T-helper 2 cell treated with Interferon-gamma antibody and Interleukin-4, amounts not matched to agents 5 μg/mL and 100 μg/mL, for 36 hours (primary cell): ENCODE results near the gene DNAAF3.

Experiments
- DNase-seq: peaks from one replicate; pipeline ENCODE4 v3.0.0; 2021; ENCODE audit warnings: low spot score
- H3K27ac Mint-ChIP-seq: one replicate; pipeline ENCODE4 v1.8.0; 2021; ENCODE audit warnings: mild to moderate bottlenecking, mixed read lengths
- H3K27me3 Mint-ChIP-seq: one replicate; pipeline ENCODE4 v1.8.0; 2021; ENCODE audit warnings: low read depth, mixed read lengths
- H3K36me3 Mint-ChIP-seq: one replicate; pipeline ENCODE4 v1.8.0; 2021; ENCODE audit warnings: low read depth, mixed read lengths
- H3K4me1 Mint-ChIP-seq: one replicate; pipeline ENCODE4 v1.8.0; 2021; ENCODE audit warnings: low read depth, mixed read lengths
- H3K4me3 Mint-ChIP-seq: one replicate; pipeline ENCODE4 v1.8.0; 2022; ENCODE audit warnings: mild to moderate bottlenecking, moderate library complexity, mixed read lengths
- H3K9me3 Mint-ChIP-seq: one replicate; pipeline ENCODE4 v1.8.0; 2021; ENCODE audit warnings: mixed read lengths

Gene DNAAF3

GRCh38 chr19:55152017-55152416 lies 14.4 kb downstream of the DNAAF3 start:
- H3K4me3 Mint-ChIP-seq, result no peak overlapping the region
- H3K4me1 Mint-ChIP-seq, result peaks cover 17% of the 10 kb centered on the region
- DNase-seq, result no peak
- H3K27ac Mint-ChIP-seq, result peak overlapping the region; percentile 65
- H3K9me3 Mint-ChIP-seq, result peaks cover 10% of the 10 kb centered on the region
- no peaks in the 10 kb centered on the region for H3K36me3 Mint-ChIP-seq
- peaks cover 28% of the 10 kb centered on the region for H3K27me3 Mint-ChIP-seq

- peaks cover 33% of the 10 kb centered on the region for H3K27me3 Mint-ChIP-seq
- H3K4me1 Mint-ChIP-seq, result peaks cover 18% of the 10 kb centered on the region
- no peak within 1 kb of the TSS for H3K27ac Mint-ChIP-seq
- H3K9me3 Mint-ChIP-seq, result peaks cover 10% of the 10 kb centered on the region
- no peak within 1 kb of the TSS for H3K4me3 Mint-ChIP-seq
- no peak for DNase-seq
- no peaks in the 10 kb centered on the region for H3K36me3 Mint-ChIP-seq
Observed at GRCh38 chr19:55149078-55150003, 17.1 kb downstream of the DNAAF3 start, which contains the start of gene TNNT1. TSS of gene TNNT1 (minus strand) at chr19:55149206. CDS start at chr19:55147157, 2,049 bp downstream.

- Mint-ChIP-seq H3K9me3 (peaks cover 10% of the 10 kb centered on the region), H3K36me3 (no peaks in the 10 kb centered on the region), H3K4me3 (no peak overlapping the region), H3K27me3 (peaks cover 42% of the 10 kb centered on the region), H3K4me1 (peaks cover 10% of the 10 kb centered on the region), H3K27ac (no peak overlapping the region)
- no peak for DNase-seq
Observed at GRCh38 chr19:55147545-55148251, 18.7 kb downstream of the DNAAF3 start.

- H3K4me3 Mint-ChIP-seq, result no peak overlapping the region
Observed at GRCh38 chr19:55146705-55147273, 19.6 kb downstream of the DNAAF3 start.

GRCh38 chr19:55146078-55146704 lies 20.2 kb downstream of the DNAAF3 start:
- peaks cover 45% of the 10 kb centered on the region for H3K27me3 Mint-ChIP-seq
- no peak overlapping the region for H3K27ac Mint-ChIP-seq
- no peak overlapping the region for H3K4me3 Mint-ChIP-seq
- no peak for DNase-seq
- no peaks in the 10 kb centered on the region for H3K36me3 Mint-ChIP-seq
- no peaks in the 10 kb centered on the region for H3K9me3 Mint-ChIP-seq
- peaks cover 5% of the 10 kb centered on the region for H3K4me1 Mint-ChIP-seq

More at GRCh38 chr19:55146705-55147273, 19.6 kb downstream of the DNAAF3 start:
- peaks cover 4% of the 10 kb centered on the region for H3K9me3 Mint-ChIP-seq
- DNase-seq, result no peak
- no peaks in the 10 kb centered on the region for H3K36me3 Mint-ChIP-seq
- peaks cover 43% of the 10 kb centered on the region for H3K27me3 Mint-ChIP-seq
- peaks cover 5% of the 10 kb centered on the region for H3K4me1 Mint-ChIP-seq
- H3K27ac Mint-ChIP-seq, result no peak overlapping the region

- peaks cover 7% of the 10 kb centered on the region for H3K4me1 Mint-ChIP-seq
- no peak overlapping the region for H3K27ac Mint-ChIP-seq
- no peak for DNase-seq
- H3K9me3 Mint-ChIP-seq, result no peaks in the 10 kb centered on the region
- no peak overlapping the region for H3K4me3 Mint-ChIP-seq
- no peaks in the 10 kb centered on the region for H3K36me3 Mint-ChIP-seq
- H3K27me3 Mint-ChIP-seq, result peaks cover 45% of the 10 kb centered on the region
Observed at GRCh38 chr19:55145232-55145631, 21.2 kb downstream of the DNAAF3 start.

- Mint-ChIP-seq H3K27ac (no peak overlapping the region), H3K4me3 (no peak overlapping the region), H3K27me3 (peaks cover 28% of the 10 kb centered on the region), H3K4me1 (peaks cover 5% of the 10 kb centered on the region), H3K9me3 (no peaks in the 10 kb centered on the region), H3K36me3 (no peaks in the 10 kb centered on the region)
- no peak for DNase-seq
Observed at GRCh38 chr19:55141696-55142095, 24.7 kb downstream of the DNAAF3 start.

DNA sequence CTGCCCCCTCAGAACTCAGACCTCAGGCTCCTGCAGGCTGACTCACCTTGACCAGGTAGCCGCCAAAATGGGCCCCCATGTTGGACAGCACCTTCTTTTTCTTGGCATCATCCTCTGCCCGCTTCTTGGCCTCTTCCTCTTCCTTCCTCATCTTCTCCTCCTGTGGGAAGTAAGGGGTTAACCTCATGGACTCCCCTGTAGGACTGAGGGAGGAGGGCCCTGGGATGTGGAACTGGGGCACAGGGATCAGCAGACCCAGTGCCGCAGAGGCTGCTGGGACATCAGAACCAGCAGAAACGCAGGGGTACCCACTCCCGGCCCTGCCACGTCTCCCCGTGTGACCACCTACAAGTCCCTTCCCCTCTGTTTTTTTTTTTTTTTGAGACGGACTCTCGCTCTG lies 28.5 kb downstream of the DNAAF3 start:
- no peak for DNase-seq

DNA sequence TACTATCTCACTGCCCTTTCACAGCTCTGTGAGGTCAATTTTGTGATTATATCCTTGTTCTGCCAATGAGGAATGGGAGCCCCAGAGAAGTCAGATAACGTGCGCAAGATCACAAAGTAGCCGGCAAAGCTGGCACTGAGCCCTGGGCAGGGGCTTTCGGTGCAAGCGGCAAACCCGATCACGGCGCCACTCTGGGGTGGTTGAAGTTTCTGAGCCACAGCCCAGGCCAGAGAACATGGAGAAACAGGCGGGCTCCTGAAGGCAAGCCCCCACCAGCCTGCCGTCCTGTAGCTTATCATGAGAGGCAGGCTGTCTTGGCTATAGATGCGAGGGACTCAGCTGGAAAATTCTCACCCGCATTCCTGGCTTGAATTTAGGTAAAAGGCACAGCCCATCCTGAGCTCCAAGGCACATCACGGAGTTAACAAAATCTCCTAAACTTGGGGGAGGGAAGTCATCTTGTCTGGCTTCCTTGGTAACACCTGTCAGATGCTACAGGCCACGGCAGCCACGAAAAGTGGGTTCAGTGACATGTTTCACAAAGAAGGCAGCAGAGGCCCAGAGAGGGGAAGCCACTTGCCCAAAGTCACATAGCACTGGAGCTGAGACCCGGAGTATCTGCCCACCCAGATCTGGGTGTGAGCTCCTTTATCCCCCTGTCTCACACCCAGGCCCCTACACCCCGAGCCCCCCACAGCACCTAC lies 29.9 kb downstream of the DNAAF3 start:
- Mint-ChIP-seq H3K27me3 (peaks cover 12% of the 10 kb centered on the region), H3K27ac (no peak overlapping the region)

More for the DNA sequence above, 28.5 kb downstream of the DNAAF3 start:
- no peaks in the 10 kb centered on the region for H3K9me3 Mint-ChIP-seq
- peaks cover 2% of the 10 kb centered on the region for H3K4me1 Mint-ChIP-seq
- peaks cover 9% of the 10 kb centered on the region for H3K27me3 Mint-ChIP-seq
- H3K36me3 Mint-ChIP-seq, result no peaks in the 10 kb centered on the region
- H3K27ac Mint-ChIP-seq, result no peak overlapping the region
- H3K4me3 Mint-ChIP-seq, result no peak overlapping the region

DNA sequence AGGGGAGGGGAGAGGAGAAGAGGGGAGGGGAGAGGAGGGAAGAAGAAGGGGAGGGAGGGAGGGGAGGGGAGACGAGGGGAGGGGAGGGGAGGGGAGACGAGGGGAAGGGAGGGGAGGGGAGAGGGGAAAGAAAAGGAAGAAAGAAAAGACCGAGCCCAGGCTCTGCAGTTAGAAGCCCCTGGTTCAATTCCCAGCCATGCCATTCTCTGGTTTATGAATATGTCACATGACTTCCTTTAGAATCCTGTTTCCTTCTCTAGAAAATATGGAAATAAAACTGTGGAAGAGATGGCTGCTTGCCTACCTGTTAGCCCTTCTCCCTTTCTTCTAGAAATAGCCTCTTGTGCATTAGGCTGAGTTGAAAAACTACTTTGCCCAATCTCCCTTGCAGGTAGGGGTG lies 31.7 kb downstream of the DNAAF3 start:
- Mint-ChIP-seq H3K36me3 (no peaks in the 10 kb centered on the region), H3K4me3 (no peak overlapping the region), H3K9me3 (no peaks in the 10 kb centered on the region), H3K27ac (no peak overlapping the region), H3K4me1 (no peaks in the 10 kb centered on the region), H3K27me3 (peaks cover 13% of the 10 kb centered on the region)
- DNase-seq, result no peak

More for the DNA sequence above, 29.9 kb downstream of the DNAAF3 start:
- DNase-seq, result no peak
- Mint-ChIP-seq H3K4me1 (peaks cover 2% of the 10 kb centered on the region), H3K9me3 (no peaks in the 10 kb centered on the region), H3K36me3 (no peaks in the 10 kb centered on the region), H3K4me3 (no peak overlapping the region)

- DNase-seq, result no peak
- no peak overlapping the region for H3K4me3 Mint-ChIP-seq
- peaks cover 16% of the 10 kb centered on the region for H3K27me3 Mint-ChIP-seq
- no peaks in the 10 kb centered on the region for H3K4me1 Mint-ChIP-seq
- H3K9me3 Mint-ChIP-seq, result no peaks in the 10 kb centered on the region
- H3K36me3 Mint-ChIP-seq, result no peaks in the 10 kb centered on the region
- no peak overlapping the region for H3K27ac Mint-ChIP-seq
Observed at GRCh38 chr19:55133639-55134444, 32.6 kb downstream of the DNAAF3 start.

GRCh38 chr19:55132453-55133129 lies 33.8 kb downstream of the DNAAF3 start:
- DNase-seq, result no peak
- Mint-ChIP-seq H3K4me1 (no peaks in the 10 kb centered on the region), H3K36me3 (no peaks in the 10 kb centered on the region), H3K4me3 (no peak overlapping the region), H3K27me3 (peaks cover 24% of the 10 kb centered on the region), H3K9me3 (no peaks in the 10 kb centered on the region), H3K27ac (no peak overlapping the region)
